ENCODE data around the gene ARRDC2. TPM values are rescaled to one million over a fixed set of nuclear protein-coding genes. Genes with fewer than 3 reads are reported as not detected.

ARRDC2 gene
- total and polyA plus RNA-seq, 9 of the 15 experiments (the other 6 are each of a cell fraction or from before 2014, with no cell fraction given) = 1.9 to 27.4 (median 15.2) TPM

DNA sequence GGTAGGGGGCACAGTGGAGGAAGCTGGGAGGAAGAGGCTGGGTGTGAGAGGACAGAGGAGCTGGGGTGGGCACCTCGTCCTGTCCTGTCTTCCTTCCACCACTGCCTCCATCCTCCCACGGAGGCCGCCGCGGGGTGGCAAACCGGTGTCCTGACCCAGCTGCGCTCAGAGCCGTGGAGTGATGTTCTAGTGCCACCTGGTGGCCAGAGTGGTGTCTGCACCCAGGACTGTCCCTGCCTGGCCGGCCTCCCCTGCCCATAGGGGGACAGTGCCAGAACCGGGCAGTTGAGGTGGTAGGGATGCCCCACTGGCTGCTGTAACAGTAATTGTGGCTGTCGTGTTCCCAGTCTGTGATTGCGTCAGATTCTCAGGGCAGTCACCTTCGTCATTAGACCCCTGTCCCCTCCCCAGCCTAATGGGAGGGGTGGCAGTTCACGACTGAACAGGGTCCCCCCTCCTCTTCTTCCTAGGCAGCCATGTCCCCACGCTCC lies 11.1 kb upstream of the ARRDC2 start (continued):
- TF ChIP-seq HNRNPL (IDR thresholded peaks at IDR 0.05; ENCODE audit: low read depth, low read length) (peak; percentile 60; the same call in 1 of the 2 replicates), YY1 (IDR thresholded peaks at IDR 0.05; ENCODE audit: borderline replicate concordance in 1 of 3, control insufficient read depth in 1 of 3, extremely low read depth in 1 of 3, insufficient read depth in 3 of 3, insufficient read length in 1 of 3, insufficient replicate concordance in 2 of 3, low read depth in 1 of 3, low read length in 2 of 3) (peak in 1 of 3 experiments; percentile 56), TRIM28 (IDR thresholded peaks at IDR 0.05) (no peak), CC2D1A (IDR thresholded peaks at IDR 0.05) (peak; percentile 90), SUPT5H (IDR thresholded peaks at IDR 0.05) (no peak), ZNF668 (CRISPR knock-in tag; IDR thresholded peaks at IDR 0.05) (no peak), POLR2AphosphoS5 (IDR thresholded peaks at IDR 0.05; ENCODE audit: control insufficient read depth, insufficient read depth, low read depth, low read length) (no peak), ZNF263 (CRISPR knock-in tag; IDR thresholded peaks at IDR 0.05; ENCODE audit: borderline replicate concordance) (no peak), HDGF (IDR thresholded peaks at IDR 0.05) (0 out of 2 replicates have a peak, but pooled peaks have one; percentile 62), TCF3 (CRISPR knock-in tag; IDR thresholded peaks at IDR 0.05) (peak; percentile 39; the same call in 1 of the 2 replicates)
- TF ChIP-seq, protein P1, sequence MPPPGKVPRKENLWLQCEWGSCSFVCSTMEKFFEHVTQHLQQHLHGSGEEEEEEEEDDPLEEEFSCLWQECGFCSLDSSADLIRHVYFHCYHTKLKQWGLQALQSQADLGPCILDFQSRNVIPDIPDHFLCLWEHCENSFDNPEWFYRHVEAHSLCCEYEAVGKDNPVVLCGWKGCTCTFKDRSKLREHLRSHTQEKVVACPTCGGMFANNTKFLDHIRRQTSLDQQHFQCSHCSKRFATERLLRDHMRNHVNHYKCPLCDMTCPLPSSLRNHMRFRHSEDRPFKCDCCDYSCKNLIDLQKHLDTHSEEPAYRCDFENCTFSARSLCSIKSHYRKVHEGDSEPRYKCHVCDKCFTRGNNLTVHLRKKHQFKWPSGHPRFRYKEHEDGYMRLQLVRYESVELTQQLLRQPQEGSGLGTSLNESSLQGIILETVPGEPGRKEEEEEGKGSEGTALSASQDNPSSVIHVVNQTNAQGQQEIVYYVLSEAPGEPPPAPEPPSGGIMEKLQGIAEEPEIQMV (tag; conservative IDR thresholded peaks at IDR 0.05; ENCODE audit: low read depth) = no peak
- TF ChIP-seq, protein P2, sequence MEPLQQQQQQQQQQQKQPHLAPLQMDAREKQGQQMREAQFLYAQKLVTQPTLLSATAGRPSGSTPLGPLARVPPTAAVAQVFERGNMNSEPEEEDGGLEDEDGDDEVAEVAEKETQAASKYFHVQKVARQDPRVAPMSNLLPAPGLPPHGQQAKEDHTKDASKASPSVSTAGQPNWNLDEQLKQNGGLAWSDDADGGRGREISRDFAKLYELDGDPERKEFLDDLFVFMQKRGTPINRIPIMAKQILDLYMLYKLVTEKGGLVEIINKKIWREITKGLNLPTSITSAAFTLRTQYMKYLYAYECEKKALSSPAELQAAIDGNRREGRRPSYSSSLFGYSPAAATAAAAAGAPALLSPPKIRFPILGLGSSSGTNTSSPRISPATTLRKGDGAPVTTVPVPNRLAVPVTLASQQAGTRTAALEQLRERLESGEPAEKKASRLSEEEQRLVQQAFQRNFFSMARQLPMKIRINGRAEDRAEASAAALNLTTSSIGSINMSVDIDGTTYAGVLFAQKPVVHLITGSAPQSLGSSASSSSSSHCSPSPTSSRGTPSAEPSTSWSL (CRISPR knock-in tag; IDR thresholded peaks at IDR 0.05; ENCODE audit: borderline replicate concordance) = no peak
- TF ChIP-seq, protein P3, sequence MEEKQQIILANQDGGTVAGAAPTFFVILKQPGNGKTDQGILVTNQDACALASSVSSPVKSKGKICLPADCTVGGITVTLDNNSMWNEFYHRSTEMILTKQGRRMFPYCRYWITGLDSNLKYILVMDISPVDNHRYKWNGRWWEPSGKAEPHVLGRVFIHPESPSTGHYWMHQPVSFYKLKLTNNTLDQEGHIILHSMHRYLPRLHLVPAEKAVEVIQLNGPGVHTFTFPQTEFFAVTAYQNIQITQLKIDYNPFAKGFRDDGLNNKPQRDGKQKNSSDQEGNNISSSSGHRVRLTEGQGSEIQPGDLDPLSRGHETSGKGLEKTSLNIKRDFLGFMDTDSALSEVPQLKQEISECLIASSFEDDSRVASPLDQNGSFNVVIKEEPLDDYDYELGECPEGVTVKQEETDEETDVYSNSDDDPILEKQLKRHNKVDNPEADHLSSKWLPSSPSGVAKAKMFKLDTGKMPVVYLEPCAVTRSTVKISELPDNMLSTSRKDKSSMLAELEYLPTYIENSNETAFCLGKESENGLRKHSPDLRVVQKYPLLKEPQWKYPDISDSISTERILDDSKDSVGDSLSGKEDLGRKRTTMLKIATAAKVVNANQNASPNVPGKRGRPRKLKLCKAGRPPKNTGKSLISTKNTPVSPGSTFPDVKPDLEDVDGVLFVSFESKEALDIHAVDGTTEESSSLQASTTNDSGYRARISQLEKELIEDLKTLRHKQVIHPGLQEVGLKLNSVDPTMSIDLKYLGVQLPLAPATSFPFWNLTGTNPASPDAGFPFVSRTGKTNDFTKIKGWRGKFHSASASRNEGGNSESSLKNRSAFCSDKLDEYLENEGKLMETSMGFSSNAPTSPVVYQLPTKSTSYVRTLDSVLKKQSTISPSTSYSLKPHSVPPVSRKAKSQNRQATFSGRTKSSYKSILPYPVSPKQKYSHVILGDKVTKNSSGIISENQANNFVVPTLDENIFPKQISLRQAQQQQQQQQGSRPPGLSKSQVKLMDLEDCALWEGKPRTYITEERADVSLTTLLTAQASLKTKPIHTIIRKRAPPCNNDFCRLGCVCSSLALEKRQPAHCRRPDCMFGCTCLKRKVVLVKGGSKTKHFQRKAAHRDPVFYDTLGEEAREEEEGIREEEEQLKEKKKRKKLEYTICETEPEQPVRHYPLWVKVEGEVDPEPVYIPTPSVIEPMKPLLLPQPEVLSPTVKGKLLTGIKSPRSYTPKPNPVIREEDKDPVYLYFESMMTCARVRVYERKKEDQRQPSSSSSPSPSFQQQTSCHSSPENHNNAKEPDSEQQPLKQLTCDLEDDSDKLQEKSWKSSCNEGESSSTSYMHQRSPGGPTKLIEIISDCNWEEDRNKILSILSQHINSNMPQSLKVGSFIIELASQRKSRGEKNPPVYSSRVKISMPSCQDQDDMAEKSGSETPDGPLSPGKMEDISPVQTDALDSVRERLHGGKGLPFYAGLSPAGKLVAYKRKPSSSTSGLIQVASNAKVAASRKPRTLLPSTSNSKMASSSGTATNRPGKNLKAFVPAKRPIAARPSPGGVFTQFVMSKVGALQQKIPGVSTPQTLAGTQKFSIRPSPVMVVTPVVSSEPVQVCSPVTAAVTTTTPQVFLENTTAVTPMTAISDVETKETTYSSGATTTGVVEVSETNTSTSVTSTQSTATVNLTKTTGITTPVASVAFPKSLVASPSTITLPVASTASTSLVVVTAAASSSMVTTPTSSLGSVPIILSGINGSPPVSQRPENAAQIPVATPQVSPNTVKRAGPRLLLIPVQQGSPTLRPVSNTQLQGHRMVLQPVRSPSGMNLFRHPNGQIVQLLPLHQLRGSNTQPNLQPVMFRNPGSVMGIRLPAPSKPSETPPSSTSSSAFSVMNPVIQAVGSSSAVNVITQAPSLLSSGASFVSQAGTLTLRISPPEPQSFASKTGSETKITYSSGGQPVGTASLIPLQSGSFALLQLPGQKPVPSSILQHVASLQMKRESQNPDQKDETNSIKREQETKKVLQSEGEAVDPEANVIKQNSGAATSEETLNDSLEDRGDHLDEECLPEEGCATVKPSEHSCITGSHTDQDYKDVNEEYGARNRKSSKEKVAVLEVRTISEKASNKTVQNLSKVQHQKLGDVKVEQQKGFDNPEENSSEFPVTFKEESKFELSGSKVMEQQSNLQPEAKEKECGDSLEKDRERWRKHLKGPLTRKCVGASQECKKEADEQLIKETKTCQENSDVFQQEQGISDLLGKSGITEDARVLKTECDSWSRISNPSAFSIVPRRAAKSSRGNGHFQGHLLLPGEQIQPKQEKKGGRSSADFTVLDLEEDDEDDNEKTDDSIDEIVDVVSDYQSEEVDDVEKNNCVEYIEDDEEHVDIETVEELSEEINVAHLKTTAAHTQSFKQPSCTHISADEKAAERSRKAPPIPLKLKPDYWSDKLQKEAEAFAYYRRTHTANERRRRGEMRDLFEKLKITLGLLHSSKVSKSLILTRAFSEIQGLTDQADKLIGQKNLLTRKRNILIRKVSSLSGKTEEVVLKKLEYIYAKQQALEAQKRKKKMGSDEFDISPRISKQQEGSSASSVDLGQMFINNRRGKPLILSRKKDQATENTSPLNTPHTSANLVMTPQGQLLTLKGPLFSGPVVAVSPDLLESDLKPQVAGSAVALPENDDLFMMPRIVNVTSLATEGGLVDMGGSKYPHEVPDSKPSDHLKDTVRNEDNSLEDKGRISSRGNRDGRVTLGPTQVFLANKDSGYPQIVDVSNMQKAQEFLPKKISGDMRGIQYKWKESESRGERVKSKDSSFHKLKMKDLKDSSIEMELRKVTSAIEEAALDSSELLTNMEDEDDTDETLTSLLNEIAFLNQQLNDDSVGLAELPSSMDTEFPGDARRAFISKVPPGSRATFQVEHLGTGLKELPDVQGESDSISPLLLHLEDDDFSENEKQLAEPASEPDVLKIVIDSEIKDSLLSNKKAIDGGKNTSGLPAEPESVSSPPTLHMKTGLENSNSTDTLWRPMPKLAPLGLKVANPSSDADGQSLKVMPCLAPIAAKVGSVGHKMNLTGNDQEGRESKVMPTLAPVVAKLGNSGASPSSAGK (IDR thresholded peaks at IDR 0.05) = no peak
